GM10847 (cell line): ENCODE results near the gene FTCD.

Experiments
- POLR2A ChIP-seq: IDR thresholded peaks from 2 replicates; pipeline ENCODE4 v1.6.1; 2011; ENCODE audit not compliant: insufficient read length; ENCODE audit errors: extremely low read depth

FTCD gene

DNA sequence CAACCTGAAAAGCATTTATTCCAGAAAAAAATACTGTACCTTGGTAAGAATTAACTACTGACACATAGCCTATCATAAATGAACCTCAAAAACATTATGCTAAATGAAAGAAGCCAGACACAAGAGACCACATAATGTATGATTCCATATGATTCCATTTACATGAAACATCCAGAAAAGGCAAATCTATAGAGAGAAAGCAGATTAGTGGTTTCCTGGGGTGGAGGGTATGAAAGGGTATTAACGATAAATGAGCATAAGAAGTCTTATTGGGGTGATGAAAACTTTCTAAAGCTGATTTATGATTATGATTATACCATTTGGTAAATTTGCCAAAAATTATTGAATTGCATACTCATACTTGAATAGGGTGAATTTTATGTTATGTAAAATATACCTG, 67.7 kb downstream of the FTCD start:
- no peak for TF ChIP-seq POLR2A
